ENCODE results near the gene GOSR1.
"Not testable (repeated sequence)": the region's sequence is repeated elsewhere in the genome, so short reads cannot be mapped to it uniquely, and the experiment has no call there.

GOSR1 gene

GRCh38 chr17:30570191-30570590 is 93.0 kb downstream of the GOSR1 start:
- Histone ChIP-seq H2AFZ (ENCODE audit: low read length, unreplicated experiment) (no peak overlapping the region), H3K4me1 (ENCODE audit: control insufficient read depth, insufficient read depth, low read length, unreplicated experiment) (no peaks in the 10 kb centered on the region), H3K27me3 (ENCODE audit: insufficient read depth, low read length) (peaks cover 4% of the 10 kb centered on the region; the same call in 1 of the 2 replicates), H3K4me3 (ENCODE audit: low read depth, low read length) (no peak overlapping the region), H3K36me3 (ENCODE audit: insufficient read depth, low read length) (no peaks in the 10 kb centered on the region), H3K79me2 (ENCODE audit: control insufficient read depth, insufficient read depth, low read length, unreplicated experiment) (no peaks in the 10 kb centered on the region), H3K27ac (ENCODE audit: low read depth, low read length) (no peak overlapping the region)

- no peak overlapping the region for H2AFZ ChIP-seq (ENCODE audit: low read length, unreplicated experiment)
- H3K27ac ChIP-seq (ENCODE audit: low read depth, low read length), result no peak overlapping the region
- no peaks in the 10 kb centered on the region for H3K79me2 ChIP-seq (ENCODE audit: control insufficient read depth, insufficient read depth, low read length, unreplicated experiment)
Measured at GRCh38 chr17:30570596-30571265, 93.5 kb downstream of the GOSR1 start.

GRCh38 chr17:30571404-30571803 is 94.2 kb downstream of the GOSR1 start:
- not testable (repeated sequence) for H3K27me3 ChIP-seq (ENCODE audit: insufficient read depth, low read length); H3K4me1 ChIP-seq (ENCODE audit: control insufficient read depth, insufficient read depth, low read length, unreplicated experiment); H2AFZ ChIP-seq (ENCODE audit: low read length, unreplicated experiment); H3K79me2 ChIP-seq (ENCODE audit: control insufficient read depth, insufficient read depth, low read length, unreplicated experiment); H3K27ac ChIP-seq (ENCODE audit: low read depth, low read length); H3K36me3 ChIP-seq (ENCODE audit: insufficient read depth, low read length); H3K4me3 ChIP-seq (ENCODE audit: low read depth, low read length)

More at GRCh38 chr17:30570596-30571265, 93.5 kb downstream of the GOSR1 start:
- Histone ChIP-seq H3K36me3 (ENCODE audit: insufficient read depth, low read length) (no peaks in the 10 kb centered on the region), H3K4me1 (ENCODE audit: control insufficient read depth, insufficient read depth, low read length, unreplicated experiment) (no peaks in the 10 kb centered on the region), H3K27me3 (ENCODE audit: insufficient read depth, low read length) (no peaks in the 10 kb centered on the region; the same call in 1 of the 2 replicates), H3K4me3 (ENCODE audit: low read depth, low read length) (no peak overlapping the region)

GRCh38 chr17:30571921-30572320 is 94.7 kb downstream of the GOSR1 start:
- Histone ChIP-seq H3K27me3 (ENCODE audit: insufficient read depth, low read length) (no peaks in the 10 kb centered on the region), H3K4me3 (ENCODE audit: low read depth, low read length) (no peak overlapping the region), H3K27ac (ENCODE audit: low read depth, low read length) (no peak overlapping the region), H3K36me3 (ENCODE audit: insufficient read depth, low read length) (no peaks in the 10 kb centered on the region), H3K4me1 (ENCODE audit: control insufficient read depth, insufficient read depth, low read length, unreplicated experiment) (no peaks in the 10 kb centered on the region), H2AFZ (ENCODE audit: low read length, unreplicated experiment) (no peak overlapping the region), H3K79me2 (ENCODE audit: control insufficient read depth, insufficient read depth, low read length, unreplicated experiment) (no peaks in the 10 kb centered on the region)

GRCh38 chr17:30572651-30573554 is 95.7 kb downstream of the GOSR1 start:
- H3K27ac ChIP-seq (ENCODE audit: low read depth, low read length); H3K4me3 ChIP-seq (ENCODE audit: low read depth, low read length); H3K4me1 ChIP-seq (ENCODE audit: control insufficient read depth, insufficient read depth, low read length, unreplicated experiment); H2AFZ ChIP-seq (ENCODE audit: low read length, unreplicated experiment); H3K36me3 ChIP-seq (ENCODE audit: insufficient read depth, low read length); H3K27me3 ChIP-seq (ENCODE audit: insufficient read depth, low read length); H3K79me2 ChIP-seq (ENCODE audit: control insufficient read depth, insufficient read depth, low read length, unreplicated experiment): not testable (repeated sequence)

GRCh38 chr17:30573603-30574175 is 96.5 kb downstream of the GOSR1 start:
- H2AFZ ChIP-seq (ENCODE audit: low read length, unreplicated experiment), result no peak overlapping the region
- H3K27me3 ChIP-seq (ENCODE audit: insufficient read depth, low read length), result no peaks in the 10 kb centered on the region
- no peak overlapping the region for H3K27ac ChIP-seq (ENCODE audit: low read depth, low read length)
- H3K36me3 ChIP-seq (ENCODE audit: insufficient read depth, low read length), result no peaks in the 10 kb centered on the region
- no peaks in the 10 kb centered on the region for H3K4me1 ChIP-seq (ENCODE audit: control insufficient read depth, insufficient read depth, low read length, unreplicated experiment)
- no peak overlapping the region for H3K4me3 ChIP-seq (ENCODE audit: low read depth, low read length)
- H3K79me2 ChIP-seq (ENCODE audit: control insufficient read depth, insufficient read depth, low read length, unreplicated experiment), result no peaks in the 10 kb centered on the region

- not testable (repeated sequence) for H2AFZ ChIP-seq (ENCODE audit: low read length, unreplicated experiment); H3K4me1 ChIP-seq (ENCODE audit: control insufficient read depth, insufficient read depth, low read length, unreplicated experiment); H3K27me3 ChIP-seq (ENCODE audit: insufficient read depth, low read length); H3K79me2 ChIP-seq (ENCODE audit: control insufficient read depth, insufficient read depth, low read length, unreplicated experiment); H3K4me3 ChIP-seq (ENCODE audit: low read depth, low read length); H3K27ac ChIP-seq (ENCODE audit: low read depth, low read length); H3K36me3 ChIP-seq (ENCODE audit: insufficient read depth, low read length)
Measured at GRCh38 chr17:30574309-30574708, 97.1 kb downstream of the GOSR1 start.

- H3K27ac ChIP-seq (ENCODE audit: low read depth, low read length); H3K79me2 ChIP-seq (ENCODE audit: control insufficient read depth, insufficient read depth, low read length, unreplicated experiment); H3K4me1 ChIP-seq (ENCODE audit: control insufficient read depth, insufficient read depth, low read length, unreplicated experiment); H3K4me3 ChIP-seq (ENCODE audit: low read depth, low read length); H3K27me3 ChIP-seq (ENCODE audit: insufficient read depth, low read length); H2AFZ ChIP-seq (ENCODE audit: low read length, unreplicated experiment); H3K36me3 ChIP-seq (ENCODE audit: insufficient read depth, low read length): not testable (repeated sequence)
Measured at GRCh38 chr17:30574806-30575205, 97.6 kb downstream of the GOSR1 start.

- not testable (repeated sequence) for H3K36me3 ChIP-seq (ENCODE audit: insufficient read depth, low read length); H3K4me1 ChIP-seq (ENCODE audit: control insufficient read depth, insufficient read depth, low read length, unreplicated experiment); H3K27ac ChIP-seq (ENCODE audit: low read depth, low read length); H3K79me2 ChIP-seq (ENCODE audit: control insufficient read depth, insufficient read depth, low read length, unreplicated experiment); H3K4me3 ChIP-seq (ENCODE audit: low read depth, low read length); H2AFZ ChIP-seq (ENCODE audit: low read length, unreplicated experiment); H3K27me3 ChIP-seq (ENCODE audit: insufficient read depth, low read length)
Measured at GRCh38 chr17:30575648-30576325, 98.6 kb downstream of the GOSR1 start.

- Histone ChIP-seq H3K27ac (ENCODE audit: low read depth, low read length) (no peak overlapping the region), H3K36me3 (ENCODE audit: insufficient read depth, low read length) (no peaks in the 10 kb centered on the region), H3K79me2 (ENCODE audit: control insufficient read depth, insufficient read depth, low read length, unreplicated experiment) (no peaks in the 10 kb centered on the region), H3K27me3 (ENCODE audit: insufficient read depth, low read length) (no peaks in the 10 kb centered on the region), H2AFZ (ENCODE audit: low read length, unreplicated experiment) (no peak overlapping the region), H3K4me3 (ENCODE audit: low read depth, low read length) (no peak overlapping the region), H3K4me1 (ENCODE audit: control insufficient read depth, insufficient read depth, low read length, unreplicated experiment) (peaks cover 6% of the 10 kb centered on the region)
Measured at GRCh38 chr17:30576326-30576861, 99.2 kb downstream of the GOSR1 start.

Measured in ACC112 (cell line).